GM19463 (cell line): ENCODE results near the gene HNF1A.

Source experiments
- ATAC-seq: cut with Tn5 transposase; IDR thresholded peaks from one replicate; pipeline ENCODE4 v1.9.1; 2021; ENCODE audit warnings: mild to moderate bottlenecking, moderate library complexity; ENCODE audit not compliant: unreplicated experiment

The HNF1A gene

GRCh38 chr12:120988234-120988633 lies 9.9 kb downstream of the HNF1A start:
- ATAC-seq, result no peak

- no peak for ATAC-seq
These were observed 10.3 kb downstream of the HNF1A start for GRCh38 chr12:120988658-120989057.

- no peak for ATAC-seq
These were observed 11.3 kb downstream of the HNF1A start for GRCh38 chr12:120989687-120990086.

- no peak for ATAC-seq
These were observed 12.2 kb downstream of the HNF1A start for GRCh38 chr12:120990487-120991055.

- ATAC-seq, result no peak
These were observed 13.6 kb downstream of the HNF1A start for GRCh38 chr12:120991965-120992364.

GRCh38 chr12:120992989-120993388 lies 14.6 kb downstream of the HNF1A start:
- no peak for ATAC-seq

GRCh38 chr12:120993496-120993895 lies 15.2 kb downstream of the HNF1A start:
- no peak for ATAC-seq

GRCh38 chr12:120994059-120994458 lies 15.7 kb downstream of the HNF1A start:
- no peak for ATAC-seq

GRCh38 chr12:120994589-120995337 lies 16.4 kb downstream of the HNF1A start:
- no peak for ATAC-seq

- ATAC-seq, result no peak
These were observed 17.9 kb downstream of the HNF1A start for GRCh38 chr12:120996133-120996746.

- no peak for ATAC-seq
These were observed 19.1 kb downstream of the HNF1A start for GRCh38 chr12:120997448-120997847.

- no peak for ATAC-seq
These were observed 20.1 kb downstream of the HNF1A start for GRCh38 chr12:120998435-120998834.

- ATAC-seq, result no peak
These were observed 21.1 kb downstream of the HNF1A start for GRCh38 chr12:120999191-121000120.

GRCh38 chr12:121000530-121000929 lies 22.2 kb downstream of the HNF1A start:
- ATAC-seq, result no peak

GRCh38 chr12:121001060-121001459 lies 22.7 kb downstream of the HNF1A start:
- no peak for ATAC-seq

- ATAC-seq, result no peak
These were observed 23.6 kb downstream of the HNF1A start for GRCh38 chr12:121001841-121002483.

GRCh38 chr12:121003650-121004049 lies 25.3 kb downstream of the HNF1A start:
- no peak for ATAC-seq

GRCh38 chr12:121004253-121004815 lies 26.0 kb downstream of the HNF1A start:
- ATAC-seq, result no peak

- ATAC-seq, result no peak
These were observed 27.0 kb downstream of the HNF1A start for GRCh38 chr12:121005346-121005815.
